Stimulated activated CD4-positive, alpha-beta T cell treated with anti-CD3 and anti-CD28 coated beads, Interleukin-12 subunit alpha, Interleukin-12 subunit beta, amount 100 ng/mL, for 4 hours (primary cell): ENCODE data around the gene C1orf122.

ENCODE experiments used
- DNase-seq: peaks from one replicate; pipeline ENCODE4 v3.0.0-alpha.2; 2020

Gene C1orf122

GRCh38 chr1:37846647-37847339 lies 39.2 kb downstream of the C1orf122 start:
- DNase-seq = no peak

- no peak for DNase-seq
Measured at GRCh38 chr1:37849480-37849879, 41.9 kb downstream of the C1orf122 start.

- no peak for DNase-seq
Measured at GRCh38 chr1:37850352-37850955, 42.9 kb downstream of the C1orf122 start.

GRCh38 chr1:37851262-37851661 lies 43.7 kb downstream of the C1orf122 start:
- DNase-seq = no peak

- no peak for DNase-seq
Measured at GRCh38 chr1:37851782-37852210, 44.2 kb downstream of the C1orf122 start.

- no peak for DNase-seq
Measured at GRCh38 chr1:37853157-37853556, 45.6 kb downstream of the C1orf122 start.

- no peak for DNase-seq
Measured at GRCh38 chr1:37854406-37854805, 46.8 kb downstream of the C1orf122 start.
